ENCODE measurements around the gene GORAB. TPM values are rescaled to one million over a fixed set of nuclear protein-coding genes. Genes with fewer than 3 reads are reported as not detected.

GORAB gene
- total and polyA plus RNA-seq, 4 donors, result 12.1 to 18.3 (median 13.2) TPM

DNA sequence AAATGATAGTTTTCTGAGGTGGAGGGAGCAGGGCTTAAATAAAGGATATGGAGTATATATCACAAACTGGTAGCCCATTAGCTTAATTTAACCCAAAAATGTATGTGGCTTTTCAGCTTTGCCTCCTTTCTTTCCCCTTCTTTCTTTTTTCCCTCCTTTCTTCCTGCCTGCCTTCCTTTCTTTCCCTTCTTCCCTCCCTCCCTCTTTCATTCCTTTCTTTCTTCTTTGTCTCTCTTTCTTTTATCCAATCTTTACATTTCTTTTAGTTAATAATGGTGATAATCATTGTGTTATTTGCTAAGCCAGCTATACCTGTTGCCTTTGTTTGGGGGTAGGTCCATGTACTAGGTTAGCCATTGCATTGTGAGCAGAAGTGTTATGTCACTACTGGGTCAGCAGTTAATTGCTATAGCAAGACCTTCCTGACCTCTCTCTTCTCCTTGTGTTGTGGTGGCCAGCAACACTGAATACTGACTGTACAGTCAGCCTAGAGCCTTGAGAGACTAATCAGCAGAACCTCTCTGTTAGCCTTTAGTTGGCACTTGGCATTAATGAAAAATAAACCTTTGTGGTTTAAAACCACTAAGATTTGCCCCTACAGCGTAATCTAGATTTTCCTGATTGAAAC, 5.1 kb downstream of the GORAB start:
- H3K27me3 ChIP-seq (ENCODE audit: control insufficient read depth, insufficient read depth, low read length), result no peaks in the 10 kb centered on the region
- WGBS (ENCODE audit: insufficient coverage), result no CpG with 5 or more reads among the region's 1 CpG
- H3K4me3 ChIP-seq (ENCODE audit: low read depth, low read length), result no peak overlapping the region
- no peak for DNase-seq (ENCODE audit: low read depth in 4 of 6, low spot score in 6 of 6)
- no peaks in the 10 kb centered on the region for H3K4me1 ChIP-seq (ENCODE audit: control insufficient read depth, insufficient read depth, low read length)
- no peaks in the 10 kb centered on the region for H3K9me3 ChIP-seq (ENCODE audit: control insufficient read depth, insufficient read depth, low read length)
- peaks cover 7% of the 10 kb centered on the region for H3K36me3 ChIP-seq (ENCODE audit: control insufficient read depth, insufficient read depth, low read length)
- no peak overlapping the region for H3K27ac ChIP-seq (ENCODE audit: low read depth, low read length)

GRCh38 chr1:170537798-170538503, 6.0 kb downstream of the GORAB start:
- no peak for DNase-seq (ENCODE audit: low read depth in 4 of 6, low spot score in 6 of 6)
- Histone ChIP-seq H3K27ac (ENCODE audit: low read depth, low read length) (no peak overlapping the region), H3K27me3 (ENCODE audit: control insufficient read depth, insufficient read depth, low read length) (no peaks in the 10 kb centered on the region), H3K4me3 (ENCODE audit: low read depth, low read length) (no peak overlapping the region), H3K4me1 (ENCODE audit: control insufficient read depth, insufficient read depth, low read length) (no peaks in the 10 kb centered on the region), H3K9me3 (ENCODE audit: control insufficient read depth, insufficient read depth, low read length) (no peaks in the 10 kb centered on the region), H3K36me3 (ENCODE audit: control insufficient read depth, insufficient read depth, low read length) (peaks cover 8% of the 10 kb centered on the region)

DNA sequence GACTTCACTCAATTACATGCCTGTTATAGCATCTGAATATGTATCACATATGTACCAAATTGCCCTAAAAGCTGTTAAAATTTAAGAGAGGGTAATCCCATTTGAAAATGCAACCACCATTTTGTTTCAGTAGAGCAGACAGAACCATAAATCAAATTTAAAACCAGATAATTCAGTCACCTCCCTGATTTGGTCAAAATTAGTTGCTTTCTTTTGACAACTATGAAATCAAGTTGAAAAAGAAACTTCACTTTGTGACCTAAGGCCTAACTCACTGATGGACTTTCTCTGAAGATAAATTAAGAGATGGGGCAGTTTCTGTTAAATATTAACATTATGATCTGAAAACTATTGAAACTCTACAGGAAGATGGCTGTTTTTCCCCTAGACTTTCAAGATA, 6.7 kb downstream of the GORAB start:
- H3K9me3 ChIP-seq (ENCODE audit: control insufficient read depth, insufficient read depth, low read length), result no peaks in the 10 kb centered on the region
- H3K27ac ChIP-seq (ENCODE audit: low read depth, low read length), result no peak overlapping the region
- no peaks in the 10 kb centered on the region for H3K27me3 ChIP-seq (ENCODE audit: control insufficient read depth, insufficient read depth, low read length)
- peaks cover 12% of the 10 kb centered on the region for H3K36me3 ChIP-seq (ENCODE audit: control insufficient read depth, insufficient read depth, low read length)
- no peak overlapping the region for H3K4me3 ChIP-seq (ENCODE audit: low read depth, low read length)
- H3K4me1 ChIP-seq (ENCODE audit: control insufficient read depth, insufficient read depth, low read length), result no peaks in the 10 kb centered on the region
- no peak for DNase-seq (ENCODE audit: low read depth in 4 of 6, low spot score in 6 of 6)

DNA sequence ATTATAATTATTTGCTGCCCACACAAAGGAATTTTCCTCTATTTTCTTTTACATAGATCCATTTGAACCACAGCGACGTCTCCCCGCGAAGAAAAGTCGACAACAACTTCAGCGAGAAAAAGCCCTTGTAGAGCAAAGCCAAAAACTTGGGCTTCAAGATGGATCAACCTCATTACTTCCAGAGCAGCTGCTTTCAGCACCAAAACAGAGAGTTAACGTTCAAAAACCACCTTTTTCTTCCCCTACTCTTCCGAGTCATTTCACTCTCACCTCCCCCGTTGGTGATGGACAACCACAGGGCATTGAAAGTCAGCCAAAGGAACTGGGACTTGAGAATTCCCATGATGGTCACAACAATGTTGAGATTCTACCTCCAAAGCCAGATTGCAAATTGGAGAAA, 7.2 kb downstream of the GORAB start:
- no peaks in the 10 kb centered on the region for H3K4me1 ChIP-seq (ENCODE audit: control insufficient read depth, insufficient read depth, low read length)
- H3K9me3 ChIP-seq (ENCODE audit: control insufficient read depth, insufficient read depth, low read length), result no peaks in the 10 kb centered on the region
- no peak for DNase-seq (ENCODE audit: low read depth in 4 of 6, low spot score in 6 of 6)
- no peaks in the 10 kb centered on the region for H3K27me3 ChIP-seq (ENCODE audit: control insufficient read depth, insufficient read depth, low read length)
- no peak overlapping the region for H3K27ac ChIP-seq (ENCODE audit: low read depth, low read length)
- 92% methylated on average over 8 of the region's 9 CpGs for WGBS (ENCODE audit: insufficient coverage)
- peaks cover 12% of the 10 kb centered on the region for H3K36me3 ChIP-seq (ENCODE audit: control insufficient read depth, insufficient read depth, low read length)
- no peak overlapping the region for H3K4me3 ChIP-seq (ENCODE audit: low read depth, low read length)

DNA sequence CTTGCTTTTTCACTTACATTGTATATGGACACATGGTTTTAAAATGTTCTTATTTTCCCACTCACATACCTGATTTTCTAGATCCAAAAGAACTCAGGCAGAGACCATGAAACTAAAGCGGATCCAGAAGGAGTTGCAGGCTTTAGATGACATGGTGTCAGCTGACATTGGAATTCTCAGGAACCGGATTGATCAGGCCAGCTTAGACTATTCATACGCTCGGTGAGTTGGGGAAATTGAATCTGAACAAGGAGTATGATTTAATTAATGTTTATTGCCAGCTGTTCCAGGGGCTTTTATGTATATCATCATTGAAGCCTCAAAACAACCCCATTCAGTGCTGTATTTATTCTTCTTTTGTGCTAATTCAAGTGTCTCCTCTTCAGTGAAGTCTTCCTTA, 12.7 kb downstream of the GORAB start:
- 92% methylated on average over 2 of the region's 4 CpGs for WGBS (ENCODE audit: insufficient coverage)
- H3K4me1 ChIP-seq (ENCODE audit: control insufficient read depth, insufficient read depth, low read length), result no peaks in the 10 kb centered on the region
- DNase-seq (ENCODE audit: low read depth in 4 of 6, low spot score in 6 of 6), result no peak

DNA sequence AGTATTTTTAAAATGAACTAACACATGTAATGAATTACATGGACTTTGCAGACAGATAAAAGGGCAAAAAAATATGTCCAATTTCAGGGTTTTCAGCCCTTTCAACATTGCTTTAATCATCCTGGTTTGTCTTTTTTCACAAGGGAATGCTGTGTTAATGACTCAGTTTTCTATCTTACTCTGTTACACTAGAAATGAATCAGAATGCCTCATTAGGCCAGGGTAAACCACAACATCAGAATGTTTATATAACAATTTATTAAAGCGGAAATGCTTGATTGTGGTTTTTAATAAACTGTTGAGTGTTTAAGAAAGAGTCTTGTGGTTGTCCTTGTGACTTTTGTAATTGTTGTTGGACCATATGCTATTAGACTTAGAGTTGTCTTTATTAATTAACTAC, 13.5 kb downstream of the GORAB start:
- no peaks in the 10 kb centered on the region for H3K9me3 ChIP-seq (ENCODE audit: control insufficient read depth, insufficient read depth, low read length)
- no peak overlapping the region for H3K4me3 ChIP-seq (ENCODE audit: low read depth, low read length)
- no peaks in the 10 kb centered on the region for H3K4me1 ChIP-seq (ENCODE audit: control insufficient read depth, insufficient read depth, low read length)
- no peak for DNase-seq (ENCODE audit: low read depth in 4 of 6, low spot score in 6 of 6)
- no CpG with 5 or more reads among the region's 1 CpG for WGBS (ENCODE audit: insufficient coverage)
- peaks cover 16% of the 10 kb centered on the region for H3K36me3 ChIP-seq (ENCODE audit: control insufficient read depth, insufficient read depth, low read length)
- no peaks in the 10 kb centered on the region for H3K27me3 ChIP-seq (ENCODE audit: control insufficient read depth, insufficient read depth, low read length)
- no peak overlapping the region for H3K27ac ChIP-seq (ENCODE audit: low read depth, low read length)

More for the DNA sequence above, 12.7 kb downstream of the GORAB start:
- Histone ChIP-seq H3K27me3 (ENCODE audit: control insufficient read depth, insufficient read depth, low read length) (no peaks in the 10 kb centered on the region), H3K27ac (ENCODE audit: low read depth, low read length) (no peak overlapping the region), H3K4me3 (ENCODE audit: low read depth, low read length) (no peak overlapping the region), H3K9me3 (ENCODE audit: control insufficient read depth, insufficient read depth, low read length) (no peaks in the 10 kb centered on the region), H3K36me3 (ENCODE audit: control insufficient read depth, insufficient read depth, low read length) (peaks cover 16% of the 10 kb centered on the region)

GRCh38 chr1:170547255-170547654, 15.3 kb downstream of the GORAB start:
- Histone ChIP-seq H3K4me1 (ENCODE audit: control insufficient read depth, insufficient read depth, low read length) (no peaks in the 10 kb centered on the region), H3K4me3 (ENCODE audit: low read depth, low read length) (no peak overlapping the region), H3K27me3 (ENCODE audit: control insufficient read depth, insufficient read depth, low read length) (no peaks in the 10 kb centered on the region), H3K9me3 (ENCODE audit: control insufficient read depth, insufficient read depth, low read length) (no peaks in the 10 kb centered on the region), H3K27ac (ENCODE audit: low read depth, low read length) (no peak overlapping the region), H3K36me3 (ENCODE audit: control insufficient read depth, insufficient read depth, low read length) (peaks cover 8% of the 10 kb centered on the region)
- no peak for DNase-seq (ENCODE audit: low read depth in 4 of 6, low spot score in 6 of 6)
- no CpG with 5 or more reads among the region's 1 CpG for WGBS (ENCODE audit: insufficient coverage)

DNA sequence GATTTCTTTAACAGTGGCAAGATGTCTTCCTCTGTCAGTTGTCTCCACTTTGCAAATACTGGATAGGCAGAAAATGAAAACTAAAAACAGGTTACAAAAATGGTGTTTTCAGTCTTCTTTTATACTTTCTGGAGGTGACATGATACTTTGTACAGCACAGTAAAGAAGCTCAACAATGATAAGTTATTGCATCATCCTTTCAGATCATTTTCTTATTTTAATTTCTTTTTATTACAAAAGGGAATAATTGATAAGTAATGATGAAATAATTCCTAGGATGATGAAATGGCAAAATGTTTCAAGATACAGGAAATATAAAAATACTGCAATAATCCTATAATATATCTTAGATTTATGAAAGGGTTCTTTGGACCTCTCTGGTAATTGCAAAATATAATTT, 16.5 kb downstream of the GORAB start:
- DNase-seq (ENCODE audit: low read depth in 4 of 6, low spot score in 6 of 6), result no peak
- no peaks in the 10 kb centered on the region for H3K9me3 ChIP-seq (ENCODE audit: control insufficient read depth, insufficient read depth, low read length)

DNA sequence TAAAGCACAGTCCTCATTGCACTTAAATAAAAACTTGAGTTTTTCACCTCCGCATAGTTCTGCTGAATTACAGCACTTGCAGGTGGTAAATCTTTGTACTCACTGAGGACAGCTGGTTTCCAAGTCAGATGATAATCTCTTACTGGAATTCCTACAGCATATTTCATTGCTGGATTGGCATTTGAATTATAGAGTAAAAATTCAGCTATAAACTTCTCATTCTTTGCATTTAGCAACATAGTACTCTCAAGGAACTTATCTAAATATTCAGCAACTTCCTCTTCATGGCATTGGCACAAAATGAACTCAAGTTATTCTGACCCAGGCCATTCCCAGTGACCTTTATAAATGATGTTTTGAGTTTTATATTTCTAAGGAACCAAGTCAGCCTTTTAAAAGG, 23.4 kb downstream of the GORAB start:
- H3K27ac ChIP-seq (ENCODE audit: low read depth, low read length), result no peak overlapping the region
- H3K4me3 ChIP-seq (ENCODE audit: low read depth, low read length), result no peak overlapping the region
- H3K27me3 ChIP-seq (ENCODE audit: control insufficient read depth, insufficient read depth, low read length), result no peaks in the 10 kb centered on the region
- peaks cover 3% of the 10 kb centered on the region for H3K36me3 ChIP-seq (ENCODE audit: control insufficient read depth, insufficient read depth, low read length)
- no CpG with 5 or more reads among the region's 1 CpG for WGBS (ENCODE audit: insufficient coverage)
- no peak for DNase-seq (ENCODE audit: low read depth in 4 of 6, low spot score in 6 of 6)
- H3K4me1 ChIP-seq (ENCODE audit: control insufficient read depth, insufficient read depth, low read length), result no peaks in the 10 kb centered on the region
- H3K9me3 ChIP-seq (ENCODE audit: control insufficient read depth, insufficient read depth, low read length), result no peaks in the 10 kb centered on the region

More for the DNA sequence above, 16.5 kb downstream of the GORAB start:
- no peak overlapping the region for H3K27ac ChIP-seq (ENCODE audit: low read depth, low read length)
- no peaks in the 10 kb centered on the region for H3K27me3 ChIP-seq (ENCODE audit: control insufficient read depth, insufficient read depth, low read length)
- no peaks in the 10 kb centered on the region for H3K4me1 ChIP-seq (ENCODE audit: control insufficient read depth, insufficient read depth, low read length)
- H3K4me3 ChIP-seq (ENCODE audit: low read depth, low read length), result no peak overlapping the region
- H3K36me3 ChIP-seq (ENCODE audit: control insufficient read depth, insufficient read depth, low read length), result peaks cover 4% of the 10 kb centered on the region

DNA sequence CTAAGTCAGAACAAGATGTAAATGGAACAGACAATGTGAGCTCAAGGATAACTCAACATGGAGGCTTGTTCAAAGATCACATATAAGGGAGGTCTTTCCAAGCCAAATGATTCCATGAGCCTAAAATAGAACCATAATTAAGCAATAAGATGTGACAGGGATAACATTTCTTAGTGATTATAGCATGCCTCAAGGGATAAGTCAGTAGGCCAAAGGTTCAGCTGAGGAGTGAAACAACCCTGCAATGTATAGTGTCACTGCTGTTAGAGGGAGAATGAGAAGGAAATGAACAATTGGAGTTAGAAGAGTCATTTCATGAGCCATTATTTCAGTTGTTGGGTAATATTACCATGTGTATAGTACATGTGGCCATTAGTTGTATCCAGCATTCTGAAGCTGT, 25.0 kb downstream of the GORAB start:
- Histone ChIP-seq H3K27ac (ENCODE audit: low read depth, low read length) (no peak overlapping the region), H3K4me1 (ENCODE audit: control insufficient read depth, insufficient read depth, low read length) (no peaks in the 10 kb centered on the region), H3K36me3 (ENCODE audit: control insufficient read depth, insufficient read depth, low read length) (peaks cover 3% of the 10 kb centered on the region), H3K4me3 (ENCODE audit: low read depth, low read length) (no peak overlapping the region), H3K9me3 (ENCODE audit: control insufficient read depth, insufficient read depth, low read length) (no peaks in the 10 kb centered on the region), H3K27me3 (ENCODE audit: control insufficient read depth, insufficient read depth, low read length) (no peaks in the 10 kb centered on the region)
- DNase-seq (ENCODE audit: low read depth in 4 of 6, low spot score in 6 of 6), result no peak
